Calu3 (cell line): ENCODE results near the gene PRKN. TPM values are rescaled to one million over a fixed set of nuclear protein-coding genes. Genes with fewer than 3 reads are reported as not detected.

ENCODE experiments used
- BruUV-seq: library from RNA; stranded (reverse); fragments of 400-500 nt; replicated peaks from 2 replicates; lab custom pipeline; 2021; lab: Mats Ljungman, UMichigan
- CTCF ChIA-PET: fragments of 300-600 bp; sonication (Branson Sonifier 250); formaldehyde crosslinking; loops from one replicate; lab custom pipeline; 2022; ENCODE audit warnings: antibody characterized with exemption; lab: Charles Lee
- DNase-seq: peaks from one replicate; pipeline ENCODE4 v3.0.0; 2022
- H3K27ac Mint-ChIP-seq: one replicate; pipeline ENCODE4 v1.8.0; 2022; ENCODE audit warnings: mixed read lengths; ENCODE audit not compliant: unreplicated experiment
- H3K27me3 Mint-ChIP-seq: one replicate; pipeline ENCODE4 v1.8.0; 2022; ENCODE audit warnings: mixed read lengths; ENCODE audit not compliant: unreplicated experiment
- H3K36me3 Mint-ChIP-seq: one replicate; pipeline ENCODE4 v1.8.0; 2022; ENCODE audit warnings: mild to moderate bottlenecking, moderate library complexity, mixed read lengths; ENCODE audit not compliant: insufficient read depth, unreplicated experiment
- H3K4me1 Mint-ChIP-seq: one replicate; pipeline ENCODE4 v1.8.0; 2022; ENCODE audit warnings: mild to moderate bottlenecking, low read depth, mixed read lengths; ENCODE audit not compliant: unreplicated experiment
- H3K4me3 Mint-ChIP-seq: one replicate; pipeline ENCODE4 v1.8.0; 2022; ENCODE audit warnings: mild to moderate bottlenecking, low read depth, moderate library complexity, mixed read lengths; ENCODE audit not compliant: unreplicated experiment
- H3K9me3 Mint-ChIP-seq: one replicate; pipeline ENCODE4 v1.8.0; 2022; ENCODE audit warnings: low read depth, mixed read lengths; ENCODE audit not compliant: unreplicated experiment
- intact Hi-C: fragments of 100-400 bp; cut with micrococcal nuclease; formaldehyde crosslinking; loops from one replicate; pipeline ENCODE4 v1.10.0; 2022; ENCODE audit not compliant: unreplicated experiment
- total RNA-seq: library from RNA; stranded (reverse); gene quantifications from 2 replicates; pipeline ENCODE4 v1.2.3, GENCODE V29; 2022
- TF ChIP-seq, protein P1 (sequence below): fragments of 200-600 bp; IDR thresholded peaks from one replicate; pipeline ENCODE4 v1.8.0; 2022; ENCODE audit warnings: antibody characterized with exemption; ENCODE audit not compliant: unreplicated experiment

Gene PRKN
- total RNA-seq, 1 experiment from 2014 or later = 3.8 TPM

- CTCF ChIA-PET = no interaction called here
- Mint-ChIP-seq H3K9me3 (no peaks in the 10 kb centered on the region), H3K4me3 (no peak overlapping the region), H3K4me1 (no peaks in the 10 kb centered on the region), H3K36me3 (no peaks in the 10 kb centered on the region), H3K27ac (no peak overlapping the region), H3K27me3 (no peaks in the 10 kb centered on the region)
- no TSS peak for BruUV-seq
- TF ChIP-seq, protein P1, sequence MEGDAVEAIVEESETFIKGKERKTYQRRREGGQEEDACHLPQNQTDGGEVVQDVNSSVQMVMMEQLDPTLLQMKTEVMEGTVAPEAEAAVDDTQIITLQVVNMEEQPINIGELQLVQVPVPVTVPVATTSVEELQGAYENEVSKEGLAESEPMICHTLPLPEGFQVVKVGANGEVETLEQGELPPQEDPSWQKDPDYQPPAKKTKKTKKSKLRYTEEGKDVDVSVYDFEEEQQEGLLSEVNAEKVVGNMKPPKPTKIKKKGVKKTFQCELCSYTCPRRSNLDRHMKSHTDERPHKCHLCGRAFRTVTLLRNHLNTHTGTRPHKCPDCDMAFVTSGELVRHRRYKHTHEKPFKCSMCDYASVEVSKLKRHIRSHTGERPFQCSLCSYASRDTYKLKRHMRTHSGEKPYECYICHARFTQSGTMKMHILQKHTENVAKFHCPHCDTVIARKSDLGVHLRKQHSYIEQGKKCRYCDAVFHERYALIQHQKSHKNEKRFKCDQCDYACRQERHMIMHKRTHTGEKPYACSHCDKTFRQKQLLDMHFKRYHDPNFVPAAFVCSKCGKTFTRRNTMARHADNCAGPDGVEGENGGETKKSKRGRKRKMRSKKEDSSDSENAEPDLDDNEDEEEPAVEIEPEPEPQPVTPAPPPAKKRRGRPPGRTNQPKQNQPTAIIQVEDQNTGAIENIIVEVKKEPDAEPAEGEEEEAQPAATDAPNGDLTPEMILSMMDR = no peak
- no peak for DNase-seq
- intact Hi-C loops = no loop called here
Measured at GRCh38 chr6:161684731-161685475, 1042.7 kb downstream of the PRKN start.

- no peaks in the 10 kb centered on the region for H3K9me3 Mint-ChIP-seq
- CTCF ChIA-PET = no interaction called here
- H3K4me3 Mint-ChIP-seq = no peak overlapping the region
Measured at GRCh38 chr6:161683400-161683799, 1044.2 kb downstream of the PRKN start.

DNA sequence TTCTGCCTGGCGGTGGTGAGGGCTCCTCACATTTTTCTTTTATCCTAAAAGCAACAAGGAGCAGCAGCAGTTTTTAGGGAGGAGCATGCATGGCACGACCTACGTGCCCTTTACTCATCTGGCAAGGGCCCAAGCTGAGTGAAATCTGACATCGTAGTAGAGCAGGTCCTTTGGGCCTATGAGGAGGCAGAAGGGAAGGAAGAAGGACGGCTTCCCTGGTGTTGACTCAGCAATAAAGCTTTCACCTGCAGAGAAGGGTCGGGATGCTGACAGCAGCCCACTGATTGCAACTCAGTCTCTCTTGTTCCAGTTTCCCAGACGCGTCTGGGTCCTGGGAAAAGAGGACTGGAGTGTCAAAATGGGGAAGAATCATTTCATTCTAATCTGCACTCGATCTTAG lies 1044.6 kb downstream of the PRKN start:
- H3K27ac Mint-ChIP-seq = no peak overlapping the region
- CTCF ChIA-PET = no interaction called here
- TF ChIP-seq, protein P1 = no peak
- intact Hi-C loops = no loop called here
- no peaks in the 10 kb centered on the region for H3K36me3 Mint-ChIP-seq
- BruUV-seq = no TSS peak
- H3K9me3 Mint-ChIP-seq = no peaks in the 10 kb centered on the region
- no peaks in the 10 kb centered on the region for H3K27me3 Mint-ChIP-seq
- no peaks in the 10 kb centered on the region for H3K4me1 Mint-ChIP-seq
- no peak overlapping the region for H3K4me3 Mint-ChIP-seq
- DNase-seq = no peak

More at GRCh38 chr6:161683400-161683799, 1044.2 kb downstream of the PRKN start:
- DNase-seq = no peak
- H3K27me3 Mint-ChIP-seq = no peaks in the 10 kb centered on the region
- intact Hi-C loops = no loop called here
- H3K36me3 Mint-ChIP-seq = no peaks in the 10 kb centered on the region
- no peaks in the 10 kb centered on the region for H3K4me1 Mint-ChIP-seq
- H3K27ac Mint-ChIP-seq = no peak overlapping the region
- no TSS peak for BruUV-seq
- TF ChIP-seq, protein P1 = no peak

DNA sequence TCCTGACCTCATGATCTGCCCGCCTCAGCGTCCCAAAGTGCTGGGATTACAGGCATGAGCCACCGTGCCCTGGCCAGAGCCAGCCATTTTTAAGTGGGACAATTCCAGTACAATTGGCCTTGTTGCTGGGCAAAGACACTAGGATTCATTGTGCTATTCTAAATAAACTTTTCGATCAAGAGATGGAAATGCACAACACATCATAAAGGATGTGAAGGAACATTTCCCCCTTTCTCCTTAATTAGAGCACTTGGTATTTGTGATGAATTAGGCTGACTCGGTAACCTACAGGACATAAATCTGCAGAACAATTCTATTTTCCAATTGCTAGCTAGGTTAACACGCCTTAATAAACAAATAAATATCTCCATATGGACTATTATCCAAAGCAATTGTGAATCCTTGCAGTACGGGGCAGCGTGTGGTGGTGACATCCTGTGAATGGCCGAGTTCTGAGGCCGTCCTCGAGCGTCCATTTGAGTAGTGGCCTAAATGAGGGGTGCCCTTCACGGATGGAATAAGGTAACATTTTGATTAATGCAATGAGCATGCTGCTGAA lies 1047.5 kb downstream of the PRKN start:
- intact Hi-C loops = no loop called here
- no peak for DNase-seq
- TF ChIP-seq, protein P1 = no peak
- no peaks in the 10 kb centered on the region for H3K27me3 Mint-ChIP-seq
- CTCF ChIA-PET = interaction anchor here (0.6 kb wide), 1 partner anchor 1306 kb away, joined by 10 read pairs; no protein-coding TSS in a partner anchor
- no peaks in the 10 kb centered on the region for H3K4me1 Mint-ChIP-seq
- H3K4me3 Mint-ChIP-seq = no peak overlapping the region
- no TSS peak for BruUV-seq
- no peaks in the 10 kb centered on the region for H3K36me3 Mint-ChIP-seq
- H3K9me3 Mint-ChIP-seq = no peaks in the 10 kb centered on the region
- H3K27ac Mint-ChIP-seq = no peak overlapping the region
